GM21367 (cell line): ENCODE measurements around the gene OCEL1.
"Not testable (repeated sequence)": the region's sequence is repeated elsewhere in the genome, so short reads cannot be mapped to it uniquely, and the experiment has no call there.

Experiments
- ATAC-seq: cut with Tn5 transposase; IDR thresholded peaks from one replicate; pipeline ENCODE4 v1.9.1; 2021; ENCODE audit not compliant: unreplicated experiment

OCEL1 gene

DNA sequence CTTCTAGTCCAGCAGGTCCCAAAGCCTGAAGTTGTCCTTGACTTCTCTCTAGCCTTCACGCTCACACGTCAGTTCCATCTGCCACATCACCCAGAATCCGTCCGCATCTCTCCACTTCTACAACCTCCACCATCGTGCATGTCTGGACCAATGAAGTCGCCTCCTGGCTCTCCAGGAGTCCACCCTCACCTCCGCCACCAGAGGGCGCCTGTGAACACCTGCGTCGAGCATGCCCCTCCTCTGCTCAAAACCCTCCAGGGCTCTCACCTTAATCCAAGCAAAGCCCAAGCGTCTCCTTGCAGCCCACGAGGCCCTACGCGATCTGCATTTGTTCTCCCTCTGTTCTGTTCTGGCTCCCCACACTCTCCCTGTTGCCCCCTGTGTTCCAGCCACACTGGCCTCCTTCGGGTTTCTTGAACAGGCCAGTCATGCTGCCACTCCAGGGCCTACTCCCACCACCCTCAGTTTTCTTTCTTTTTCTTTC is 34.9 kb downstream of the OCEL1 start:
- ATAC-seq: no peak

DNA sequence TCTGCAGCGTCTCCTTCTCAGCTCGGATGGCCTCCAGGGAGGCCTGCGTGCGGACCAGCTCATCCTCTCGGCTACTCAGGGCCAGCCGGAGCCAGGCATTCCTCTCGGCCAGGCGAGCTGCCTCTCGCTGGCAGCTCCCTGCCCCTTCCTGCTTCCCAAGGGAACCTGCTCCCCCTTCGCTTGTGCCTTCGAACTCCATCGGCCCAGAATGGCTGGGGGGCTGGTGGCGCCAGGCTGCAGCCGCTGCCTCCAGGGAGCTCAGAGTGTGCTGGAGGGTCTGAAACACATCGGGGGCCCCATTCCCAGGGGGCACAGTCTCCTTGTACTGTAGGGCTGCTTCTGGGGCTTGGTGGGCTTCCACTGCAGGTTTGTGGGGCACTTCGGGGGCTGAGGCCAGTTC is 36.5 kb downstream of the OCEL1 start:
- ATAC-seq: no peak

DNA sequence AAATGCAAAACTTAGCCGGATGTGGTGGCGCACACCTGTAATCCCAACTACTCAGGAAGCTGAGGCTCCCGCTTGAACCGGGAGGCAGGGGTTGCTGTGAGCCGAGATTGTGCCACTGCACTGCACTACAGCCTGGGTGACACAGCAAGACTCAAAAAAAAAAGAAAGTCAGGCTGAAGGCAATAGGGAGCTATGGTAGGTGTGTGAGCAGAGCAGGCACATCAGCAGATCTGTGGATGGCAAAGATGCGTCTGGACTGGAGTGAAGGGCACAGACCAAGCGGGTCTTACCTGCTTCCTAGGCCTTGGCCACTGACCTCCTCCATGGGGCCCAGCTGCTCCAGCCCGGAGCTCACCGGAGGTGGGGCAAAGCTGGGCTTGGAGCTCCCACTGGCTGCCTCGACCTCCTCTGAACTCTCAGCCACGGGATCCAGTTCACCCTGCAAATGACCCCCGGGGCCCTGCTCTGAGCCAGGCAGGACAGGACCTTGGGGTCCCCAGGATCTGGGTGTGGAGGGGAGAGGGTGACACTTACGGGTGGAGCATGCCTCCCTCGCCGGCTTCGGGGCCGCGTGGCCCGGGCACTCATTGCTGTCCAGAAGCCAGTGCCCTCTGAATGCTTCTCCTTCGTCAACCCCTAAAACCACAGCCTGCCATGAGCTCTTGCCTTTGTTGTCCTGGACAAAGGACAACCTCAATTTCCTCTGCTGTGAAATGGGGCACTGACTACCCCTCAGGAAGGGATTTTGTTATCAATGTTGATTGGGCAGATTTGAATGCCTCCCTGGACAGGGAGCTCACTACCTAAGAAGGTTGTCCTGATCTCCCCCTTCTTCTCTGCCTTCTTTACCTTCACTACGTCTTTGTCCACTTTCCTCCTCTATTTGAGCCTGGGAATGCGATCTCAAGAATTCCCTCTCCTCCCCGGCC is 38.0 kb downstream of the OCEL1 start:
- no peak for ATAC-seq

DNA sequence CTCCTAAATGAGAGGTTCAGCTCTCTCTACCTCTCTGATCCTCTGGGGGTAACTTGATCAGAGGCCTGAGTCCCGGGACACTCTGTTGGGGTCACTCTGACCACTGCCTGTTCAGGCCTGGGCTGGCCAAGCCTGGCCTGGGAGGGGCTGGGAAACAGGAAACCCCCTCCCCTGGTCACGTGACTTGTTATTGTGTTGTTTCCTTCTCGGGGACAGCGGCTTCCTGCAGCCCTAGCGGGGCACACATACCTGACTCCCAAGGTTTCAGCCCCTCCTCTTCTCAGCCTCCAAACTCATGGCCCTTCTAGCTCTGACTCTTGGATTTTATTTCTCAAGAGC is 38.6 kb downstream of the OCEL1 start, which contains the start of gene USHBP1:
Gene USHBP1, minus strand, starts transcription at position 105 of the 339 bp plus-strand sequence. CDS start 446 bp downstream, outside the sequence.
- no peak for ATAC-seq

DNA sequence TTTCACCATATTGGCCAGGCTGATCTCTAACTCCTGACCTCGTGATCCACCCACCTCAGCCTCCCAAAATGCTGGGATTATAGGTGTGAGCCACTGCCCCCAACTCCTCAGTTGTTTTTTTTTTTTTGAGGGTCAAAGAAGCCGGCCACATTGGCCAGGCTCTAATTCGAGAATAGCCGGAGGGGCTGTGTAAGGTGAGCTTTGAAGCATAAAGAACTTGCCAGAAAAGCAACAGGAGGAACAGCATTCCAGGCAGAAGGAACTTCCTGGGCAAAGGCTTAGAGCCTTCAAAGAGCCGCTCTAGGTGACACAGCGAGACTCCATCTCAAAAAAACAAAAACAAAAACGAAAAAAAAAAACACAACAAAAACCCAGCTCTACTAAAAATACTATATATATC is 40.0 kb downstream of the OCEL1 start:
- ATAC-seq: no peak

DNA sequence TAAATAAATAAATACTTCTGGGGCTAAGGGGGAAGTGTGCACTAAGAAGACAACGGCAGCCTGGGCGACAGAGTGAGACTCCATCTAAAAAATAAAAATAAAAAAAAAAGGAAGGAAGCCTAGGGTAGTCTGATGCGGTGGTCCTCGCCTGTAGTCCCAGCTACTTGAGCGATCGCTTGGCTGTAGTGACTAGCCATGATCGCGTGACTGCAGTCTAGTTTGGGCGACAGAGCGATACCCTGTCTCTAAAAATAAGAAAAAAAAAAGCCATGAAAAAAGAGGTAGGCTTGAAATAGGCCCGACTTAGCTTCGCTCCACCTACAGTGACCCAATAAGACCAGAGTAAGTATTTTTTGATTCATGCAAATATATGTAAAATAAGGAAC is 40.6 kb downstream of the OCEL1 start:
- ATAC-seq: peak; percentile 17

DNA sequence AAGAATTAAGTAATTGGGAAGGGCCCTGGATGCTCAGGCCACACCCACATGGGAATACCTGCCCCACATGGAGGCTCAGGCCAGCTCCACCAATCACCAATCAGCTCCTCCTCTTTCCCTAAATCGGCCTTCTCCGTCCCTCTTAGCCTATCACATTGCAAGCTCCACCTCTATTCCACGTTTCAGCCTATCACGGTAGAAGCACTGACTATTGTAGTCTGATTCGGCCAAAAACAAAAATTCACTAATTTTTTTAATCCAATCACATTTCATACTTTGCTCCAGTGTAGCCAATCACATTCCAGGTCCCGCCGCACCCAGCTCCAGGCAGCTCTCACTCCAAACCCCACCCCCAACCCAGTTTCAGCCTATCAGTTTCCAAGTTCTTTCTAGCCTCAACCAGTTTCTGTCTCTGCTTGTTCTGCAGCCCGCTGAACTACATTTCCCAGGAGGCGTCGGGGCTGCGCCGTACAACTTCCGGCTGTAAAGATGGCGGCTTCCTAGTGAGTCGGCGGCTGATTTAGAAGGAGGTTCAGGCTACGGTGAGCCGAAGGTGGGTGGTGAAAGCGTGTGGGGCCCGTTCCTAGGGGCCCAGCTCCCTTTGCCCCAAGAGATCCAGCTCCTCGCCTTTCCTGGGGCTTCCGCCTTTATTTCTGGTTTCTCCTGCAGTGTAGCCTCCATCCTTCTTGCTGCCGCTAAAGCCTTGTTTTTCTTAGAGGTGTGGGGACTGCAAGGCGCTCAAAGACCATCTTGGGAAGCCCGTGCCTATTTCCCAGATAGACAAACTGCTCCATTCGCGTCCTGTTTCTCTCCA is 41.2 kb downstream of the OCEL1 start, which contains the start of gene BABAM1:
Gene BABAM1, plus strand, starts transcription at position 469 of the 814 bp plus-strand sequence. CDS start 1,364 bp downstream, outside the sequence.
- peak; percentile 85 for ATAC-seq

DNA sequence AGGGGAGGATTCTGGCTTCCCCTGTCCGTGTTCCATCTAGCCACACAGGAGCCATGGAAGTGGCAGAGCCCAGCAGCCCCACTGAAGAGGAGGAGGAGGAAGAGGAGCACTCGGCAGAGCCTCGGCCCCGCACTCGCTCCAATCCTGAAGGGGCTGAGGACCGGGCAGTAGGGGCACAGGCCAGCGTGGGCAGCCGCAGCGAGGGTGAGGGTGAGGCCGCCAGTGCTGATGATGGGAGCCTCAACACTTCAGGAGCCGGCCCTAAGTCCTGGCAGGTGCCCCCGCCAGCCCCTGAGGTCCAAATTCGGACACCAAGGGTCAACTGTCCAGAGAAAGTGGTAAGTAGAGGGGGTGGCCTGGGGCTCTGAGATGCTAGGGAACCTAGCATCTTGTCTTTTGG is 42.7 kb downstream of the OCEL1 start:
- no peak for ATAC-seq

DNA sequence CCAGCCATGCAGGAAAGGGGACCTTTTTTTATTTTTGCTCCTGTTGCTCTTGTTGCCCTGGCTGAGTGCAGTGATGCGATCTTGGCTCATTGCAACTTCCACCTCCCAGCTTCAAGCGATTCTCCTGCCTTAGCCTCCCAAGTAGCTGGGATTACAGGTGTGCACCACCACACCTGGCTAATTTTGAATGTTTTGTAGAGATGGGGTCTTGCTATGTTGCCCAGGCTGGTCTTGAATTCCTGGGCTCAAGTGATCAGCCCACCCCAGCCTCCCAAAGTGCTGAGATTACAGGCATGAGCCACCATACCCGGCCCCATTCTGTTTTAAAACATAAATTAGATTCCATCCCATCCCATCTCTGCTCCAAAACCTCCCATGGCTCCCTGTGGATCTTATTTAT is 48.9 kb downstream of the OCEL1 start:
- ATAC-seq: not testable (repeated sequence)

DNA sequence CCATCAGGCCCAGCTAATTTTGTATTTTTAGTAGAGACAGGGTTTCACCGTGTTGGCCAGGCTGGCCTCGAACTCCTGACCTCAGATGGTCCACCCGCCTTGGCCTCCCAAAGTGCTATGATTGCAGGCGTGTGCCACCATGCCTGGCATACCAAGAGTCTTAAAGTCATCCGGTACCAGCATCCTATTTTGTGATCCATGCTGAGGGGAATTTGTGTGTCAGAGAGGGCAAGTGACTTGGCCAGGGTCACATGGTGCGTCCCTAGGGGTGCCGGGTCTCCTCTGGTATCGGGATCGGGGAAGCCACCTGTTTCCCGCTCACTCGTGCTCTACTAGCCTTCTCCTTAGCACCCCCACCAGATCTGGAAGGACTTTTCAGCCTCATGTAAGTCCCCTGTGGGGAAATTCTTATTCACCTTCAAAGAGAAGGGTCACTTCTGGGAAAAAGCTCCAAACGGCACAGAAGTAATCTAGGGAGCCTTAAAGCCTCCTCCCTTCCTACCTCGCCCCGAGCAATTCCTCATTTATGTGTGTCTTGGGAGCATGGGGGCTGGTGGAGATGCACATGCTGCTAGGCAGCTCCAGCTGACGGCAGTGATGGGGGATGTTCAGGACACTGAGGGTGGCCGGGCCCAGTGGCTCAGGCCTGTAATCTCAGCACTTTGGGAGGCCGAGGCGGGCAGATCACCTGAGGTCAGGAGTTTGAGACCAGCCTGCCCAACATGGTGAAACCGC is 49.6 kb downstream of the OCEL1 start:
- no peak for ATAC-seq
